Natural killer cell treated with Interleukin-12 subunit alpha and Interleukin-12 subunit beta and Interleukin-15 and Interleukin-18, amount 100 ng/mL, for 72 hours (primary cell): ENCODE results near the gene TEX10. TPM values are rescaled to one million over a fixed set of nuclear protein-coding genes. Genes with fewer than 3 reads are reported as not detected.

Source experiments
- ATAC-seq, 2 donors: fragments of 150-1000 bp; cut with Tn5 transposase in 1 of 2; sonication (Bioruptor Pico), chemical (Tn5 transposase) in 1 of 2; 2 replicates each; pipeline ENCODE4 v1.10.0; 2021
- DNase-seq: peaks from one replicate; pipeline ENCODE4 v3.0.0; 2022; ENCODE audit warnings: low spot score
- H3K27ac Mint-ChIP-seq, 2 donors: 1 replicate in 1 of 2; 2 replicates in 1 of 2; pipeline ENCODE4 v1.8.0; 2022; ENCODE audit warnings: mixed read lengths in 2 of 2, mild to moderate bottlenecking in 1 of 2, moderate library complexity in 1 of 2
- H3K27me3 Mint-ChIP-seq, 2 donors: 1 replicate in 1 of 2; 2 replicates in 1 of 2; pipeline ENCODE4 v1.8.0; 2022; ENCODE audit warnings: mixed read lengths in 2 of 2
- H3K36me3 Mint-ChIP-seq: one replicate; pipeline ENCODE4 v1.8.0; 2022; ENCODE audit warnings: mixed read lengths
- H3K4me1 Mint-ChIP-seq, 2 donors: 1 replicate in 1 of 2; 2 replicates in 1 of 2; pipeline ENCODE4 v1.8.0; 2022; ENCODE audit warnings: low read depth in 2 of 2, mixed read lengths in 2 of 2, mild to moderate bottlenecking in 1 of 2
- H3K4me3 Mint-ChIP-seq: one replicate; pipeline ENCODE4 v1.8.0; 2022; ENCODE audit warnings: mixed read lengths
- H3K9me3 Mint-ChIP-seq: 2 replicates; pipeline ENCODE4 v1.8.0; 2022; ENCODE audit warnings: mixed read lengths
- total RNA-seq, 2 donors: library from RNA; stranded (reverse); gene quantifications; one replicate each; pipeline ENCODE4 v1.2.3, GENCODE V29; 2022

TEX10 gene
- total RNA-seq, 2 donors from 2014 or later = 17.3 to 37.7 TPM

GRCh38 chr9:100322954-100323536 is 29.7 kb downstream of the TEX10 start:
- no peaks in the 10 kb centered on the region for H3K9me3 Mint-ChIP-seq
- H3K27me3 Mint-ChIP-seq = no peaks in the 10 kb centered on the region
- no peak overlapping the region for H3K4me3 Mint-ChIP-seq
- H3K27ac Mint-ChIP-seq = no peak overlapping the region
- DNase-seq = no peak
- H3K36me3 Mint-ChIP-seq = peaks cover 2% of the 10 kb centered on the region
- peaks cover 0 to 2% of the 10 kb centered on the region in 2 donors for H3K4me1 Mint-ChIP-seq
- no peak for ATAC-seq

GRCh38 chr9:100317706-100318105 is 35.0 kb downstream of the TEX10 start:
- ATAC-seq (no peak), DNase-seq (no peak)
- H3K36me3 Mint-ChIP-seq = peaks cover 35% of the 10 kb centered on the region
- H3K4me1 Mint-ChIP-seq = peaks cover 10 to 17% of the 10 kb centered on the region in 2 donors
- no peak overlapping the region for H3K27ac Mint-ChIP-seq
- H3K4me3 Mint-ChIP-seq = no peak overlapping the region
- no peaks in the 10 kb centered on the region for H3K9me3 Mint-ChIP-seq
- H3K27me3 Mint-ChIP-seq = no peaks in the 10 kb centered on the region

GRCh38 chr9:100315561-100315960 is 37.2 kb downstream of the TEX10 start:
- peaks cover 15 to 29% of the 10 kb centered on the region in 2 donors for H3K4me1 Mint-ChIP-seq

GRCh38 chr9:100309992-100310391 is 42.8 kb downstream of the TEX10 start:
- no peaks in the 10 kb centered on the region for H3K27me3 Mint-ChIP-seq
- H3K36me3 Mint-ChIP-seq = peaks cover 37% of the 10 kb centered on the region
- H3K27ac Mint-ChIP-seq = no peak overlapping the region
- ATAC-seq (no peak), DNase-seq (no peak)
- H3K4me1 Mint-ChIP-seq = peaks cover 10 to 11% of the 10 kb centered on the region in 2 donors
- no peak overlapping the region for H3K4me3 Mint-ChIP-seq
- H3K9me3 Mint-ChIP-seq = no peaks in the 10 kb centered on the region

More at GRCh38 chr9:100315561-100315960, 37.2 kb downstream of the TEX10 start:
- H3K27me3 Mint-ChIP-seq = no peaks in the 10 kb centered on the region
- ATAC-seq (no peak), DNase-seq (no peak)
- H3K27ac Mint-ChIP-seq = no peak overlapping the region
- peaks cover 40% of the 10 kb centered on the region for H3K36me3 Mint-ChIP-seq
- H3K9me3 Mint-ChIP-seq = no peaks in the 10 kb centered on the region
- H3K4me3 Mint-ChIP-seq = no peak overlapping the region

DNA sequence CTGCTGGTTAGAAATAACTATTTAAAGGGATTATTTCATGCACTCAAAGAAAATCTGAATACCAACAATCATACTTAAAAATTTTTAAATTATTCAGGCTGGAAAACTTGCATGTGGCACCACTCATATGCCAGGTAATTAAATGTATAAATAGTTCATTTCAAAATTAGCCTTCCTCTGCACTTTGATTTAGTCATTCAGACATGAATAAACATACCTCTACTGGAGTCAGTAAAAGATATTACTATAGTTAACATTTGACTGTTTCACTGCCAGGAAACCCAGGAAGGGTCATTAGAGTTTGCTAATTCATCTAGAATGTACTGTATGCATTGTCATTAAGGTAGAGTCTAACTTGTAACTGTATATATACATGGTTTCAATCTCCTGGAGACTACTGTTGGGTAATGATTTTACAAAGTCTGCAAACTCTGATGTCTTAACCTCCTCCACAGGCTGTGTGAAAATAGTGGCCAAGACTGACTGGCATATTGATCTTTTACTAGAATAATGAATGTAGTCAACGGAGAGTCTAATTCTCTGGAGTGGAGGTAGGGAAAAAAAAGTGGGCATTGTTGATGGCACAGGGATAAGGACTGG is 43.7 kb downstream of the TEX10 start:
- DNase-seq (no peak), ATAC-seq (no peak)
- H3K4me1 Mint-ChIP-seq = peaks cover 10 to 11% of the 10 kb centered on the region in 2 donors
- H3K36me3 Mint-ChIP-seq = peaks cover 31% of the 10 kb centered on the region
- H3K27ac Mint-ChIP-seq = no peak overlapping the region
- H3K27me3 Mint-ChIP-seq = no peaks in the 10 kb centered on the region
- H3K9me3 Mint-ChIP-seq = no peaks in the 10 kb centered on the region
- H3K4me3 Mint-ChIP-seq = no peak overlapping the region

- Mint-ChIP-seq H3K27me3 (no peaks in the 10 kb centered on the region), H3K27ac (no peak overlapping the region), H3K4me1 (peaks cover 11 to 13% of the 10 kb centered on the region in 2 donors), H3K36me3 (peaks cover 47% of the 10 kb centered on the region), H3K4me3 (no peak overlapping the region), H3K9me3 (no peaks in the 10 kb centered on the region)
- no peak for ATAC-seq
- DNase-seq = no peak
These were observed 45.7 kb downstream of the TEX10 start for GRCh38 chr9:100307080-100307479.

DNA sequence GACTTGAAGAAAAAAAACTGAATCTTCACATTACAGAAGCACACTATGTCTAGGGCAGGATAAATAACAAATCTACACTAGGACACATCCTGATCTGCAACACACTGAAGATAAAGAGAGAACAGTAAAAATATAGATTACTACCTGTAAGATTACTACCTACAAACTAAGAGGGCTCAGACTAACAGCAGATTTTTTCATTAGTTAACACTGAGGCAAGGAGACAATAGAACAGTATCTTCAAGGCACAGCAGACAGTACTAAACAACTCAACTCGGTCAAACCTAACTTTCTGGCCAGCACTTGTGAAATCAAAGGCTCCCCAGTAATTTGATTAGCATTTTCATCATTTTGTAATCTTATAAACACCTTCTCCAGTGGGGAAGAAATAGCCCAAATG is 46.5 kb downstream of the TEX10 start:
- Mint-ChIP-seq H3K36me3 (peaks cover 43% of the 10 kb centered on the region), H3K27me3 (no peaks in the 10 kb centered on the region), H3K4me1 (peaks cover 3 to 13% of the 10 kb centered on the region in 2 donors), H3K4me3 (no peak overlapping the region), H3K27ac (no peak overlapping the region), H3K9me3 (no peaks in the 10 kb centered on the region)
- ATAC-seq (no peak), DNase-seq (no peak)

DNA sequence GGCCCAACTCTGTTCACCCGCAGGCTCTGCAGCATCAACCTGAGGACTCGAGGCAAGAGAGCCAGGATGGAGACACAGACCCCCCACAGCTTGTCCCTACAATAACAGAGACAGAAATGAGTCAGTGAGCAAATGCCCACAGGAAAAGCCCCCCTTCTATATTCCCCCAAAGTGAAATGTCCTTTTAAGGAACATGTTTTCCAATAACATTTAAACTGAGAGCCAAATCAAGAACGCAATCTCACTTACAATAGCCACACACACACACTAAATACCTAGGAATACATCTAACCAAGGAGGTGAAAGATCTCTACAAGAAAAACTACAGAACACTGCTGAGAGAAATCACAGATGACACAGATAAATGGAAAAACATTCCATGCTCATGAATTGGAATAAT is 49.0 kb downstream of the TEX10 start:
- H3K36me3 Mint-ChIP-seq = peaks cover 40% of the 10 kb centered on the region
- H3K27ac Mint-ChIP-seq = no peak overlapping the region
- no peak for ATAC-seq

GRCh38 chr9:100298378-100298777 is 54.4 kb downstream of the TEX10 start:
- H3K36me3 Mint-ChIP-seq = peaks cover 23% of the 10 kb centered on the region
- no peaks in the 10 kb centered on the region for H3K27me3 Mint-ChIP-seq
- ATAC-seq (no peak), DNase-seq (no peak)
- peaks cover 0 to 3% of the 10 kb centered on the region in 2 donors for H3K4me1 Mint-ChIP-seq
- H3K27ac Mint-ChIP-seq = no peak overlapping the region
- H3K9me3 Mint-ChIP-seq = no peaks in the 10 kb centered on the region
- H3K4me3 Mint-ChIP-seq = no peak overlapping the region

More for the DNA sequence above, 49.0 kb downstream of the TEX10 start:
- Mint-ChIP-seq H3K4me1 (peaks cover 0 to 8% of the 10 kb centered on the region in 2 donors), H3K4me3 (no peak overlapping the region), H3K9me3 (no peaks in the 10 kb centered on the region), H3K27me3 (no peaks in the 10 kb centered on the region)
- DNase-seq = no peak

DNA sequence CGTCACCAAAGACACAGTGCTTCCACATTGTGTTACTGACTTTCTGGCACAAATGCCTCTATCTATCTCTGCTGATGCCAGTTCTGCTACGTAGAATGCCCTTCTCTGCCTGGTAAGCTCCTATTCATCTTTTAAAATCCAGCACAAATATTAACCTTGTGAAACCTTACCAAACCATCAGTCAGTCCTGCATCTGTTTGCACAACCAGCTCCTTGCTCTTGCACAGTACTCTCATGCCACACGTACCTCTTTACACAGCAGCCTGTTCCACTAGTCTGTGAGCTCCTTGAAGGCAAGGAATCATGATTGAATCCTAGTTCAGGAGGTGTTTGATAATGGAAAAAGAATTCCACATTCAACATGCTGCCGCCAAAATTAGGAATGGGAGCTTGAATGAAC is 56.3 kb downstream of the TEX10 start:
- no peaks in the 10 kb centered on the region for H3K9me3 Mint-ChIP-seq
- peaks cover 0 to 3% of the 10 kb centered on the region in 2 donors for H3K4me1 Mint-ChIP-seq
- no peak for DNase-seq
- no peak overlapping the region for H3K4me3 Mint-ChIP-seq
- H3K27ac Mint-ChIP-seq = no peak overlapping the region
- peaks cover 22% of the 10 kb centered on the region for H3K36me3 Mint-ChIP-seq
- H3K27me3 Mint-ChIP-seq = no peaks in the 10 kb centered on the region
- no peak for ATAC-seq

GRCh38 chr9:100295240-100295639 is 57.5 kb downstream of the TEX10 start:
- no peak for ATAC-seq
- H3K36me3 Mint-ChIP-seq = peaks cover 19% of the 10 kb centered on the region
- H3K9me3 Mint-ChIP-seq = no peaks in the 10 kb centered on the region
- DNase-seq = no peak
- no peaks in the 10 kb centered on the region for H3K27me3 Mint-ChIP-seq
- H3K4me1 Mint-ChIP-seq = peaks cover 0 to 3% of the 10 kb centered on the region in 2 donors
- no peak overlapping the region for H3K4me3 Mint-ChIP-seq
- peak overlapping the region in 1 of 2 donors; percentile 58 for H3K27ac Mint-ChIP-seq

DNA sequence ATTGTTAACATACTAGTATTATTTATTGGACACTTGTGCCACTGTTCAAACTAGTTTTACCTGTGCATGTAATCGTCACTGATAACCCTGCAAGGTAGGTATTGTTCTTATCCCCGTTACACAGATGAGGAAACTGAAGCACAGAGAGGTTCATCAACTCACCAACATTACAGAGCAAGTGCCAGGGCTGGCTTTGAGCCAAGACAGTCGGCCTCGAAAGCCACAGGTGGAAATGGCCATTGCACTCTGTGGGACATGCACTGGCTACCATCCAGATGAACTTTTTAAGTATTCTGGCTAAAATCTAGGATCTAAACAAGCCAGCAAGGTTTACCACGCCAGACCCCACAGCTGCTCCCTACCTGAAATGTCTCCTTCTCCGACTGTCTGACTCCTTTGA is 57.9 kb downstream of the TEX10 start:
- no peak for DNase-seq
- no peak for ATAC-seq
- peaks cover 0 to 3% of the 10 kb centered on the region in 2 donors for H3K4me1 Mint-ChIP-seq
- no peaks in the 10 kb centered on the region for H3K27me3 Mint-ChIP-seq
- no peak overlapping the region for H3K27ac Mint-ChIP-seq
- peaks cover 23% of the 10 kb centered on the region for H3K36me3 Mint-ChIP-seq
- H3K4me3 Mint-ChIP-seq = no peak overlapping the region
- H3K9me3 Mint-ChIP-seq = no peaks in the 10 kb centered on the region

GRCh38 chr9:100294341-100294740 is 58.4 kb downstream of the TEX10 start:
- Mint-ChIP-seq H3K4me3 (no peak overlapping the region), H3K36me3 (peaks cover 27% of the 10 kb centered on the region), H3K27ac (no peak overlapping the region), H3K27me3 (no peaks in the 10 kb centered on the region), H3K4me1 (peaks cover 0 to 3% of the 10 kb centered on the region in 2 donors), H3K9me3 (no peaks in the 10 kb centered on the region)
- no peak for ATAC-seq
- DNase-seq = no peak

DNA sequence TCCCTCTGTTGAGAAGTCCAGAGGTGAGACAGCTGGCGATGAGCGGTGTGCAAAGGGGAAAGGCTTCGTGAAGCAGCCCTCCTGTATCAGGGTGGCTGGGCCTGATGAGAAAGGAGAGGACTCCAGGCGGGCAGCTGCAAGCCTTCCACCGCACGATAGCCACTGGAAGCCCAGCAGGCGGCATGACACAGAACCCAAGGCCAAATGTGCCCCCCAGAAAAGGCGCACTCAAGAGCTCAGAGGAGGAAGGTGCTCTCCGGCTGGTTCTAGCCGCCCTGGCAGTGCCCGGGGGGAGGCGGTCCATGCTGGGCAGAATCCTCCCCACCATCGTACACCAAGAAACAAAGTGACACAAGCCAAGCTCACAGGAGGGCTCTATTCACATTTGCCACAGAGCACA is 60.3 kb downstream of the TEX10 start:
- H3K27me3 Mint-ChIP-seq = no peaks in the 10 kb centered on the region
- no peak for ATAC-seq
- no peak for DNase-seq
- H3K9me3 Mint-ChIP-seq = no peaks in the 10 kb centered on the region
- H3K4me1 Mint-ChIP-seq = peaks cover 0 to 5% of the 10 kb centered on the region in 2 donors
- peak overlapping the region in 1 of 2 donors; percentile 16 for H3K27ac Mint-ChIP-seq
- peaks cover 37% of the 10 kb centered on the region for H3K36me3 Mint-ChIP-seq
- no peak overlapping the region for H3K4me3 Mint-ChIP-seq
